GM19467 (cell line): ENCODE results near the gene RBM25.
"Not testable (repeated sequence)": the region's sequence is repeated elsewhere in the genome, so short reads cannot be mapped to it uniquely, and the experiment has no call there.

Experiments used
- ATAC-seq: cut with Tn5 transposase; IDR thresholded peaks from one replicate; pipeline ENCODE4 v1.9.1; 2021; ENCODE audit warnings: mild to moderate bottlenecking, moderate library complexity; ENCODE audit not compliant: unreplicated experiment

The RBM25 gene

GRCh38 chr14:73168274-73168673 lies 109.9 kb downstream of the RBM25 start:
- ATAC-seq, result no peak

- no peak for ATAC-seq
These were observed 110.4 kb downstream of the RBM25 start for GRCh38 chr14:73168691-73169090.

GRCh38 chr14:73169855-73170254 lies 111.5 kb downstream of the RBM25 start:
- not testable (repeated sequence) for ATAC-seq

GRCh38 chr14:73170686-73171085 lies 112.4 kb downstream of the RBM25 start:
- no peak for ATAC-seq

GRCh38 chr14:73172500-73172899 lies 114.2 kb downstream of the RBM25 start:
- no peak for ATAC-seq

GRCh38 chr14:73173092-73173735 lies 114.9 kb downstream of the RBM25 start:
- no peak for ATAC-seq
